HL-60 (cell line): Measurements from ENCODE around the gene HOXB4.

Experiments
- GABPA ChIP-seq: IDR thresholded peaks from 2 replicates; pipeline ENCODE4 v1.6.1; 2012; ENCODE audit warnings: low read depth
- SPI1 ChIP-seq: IDR thresholded peaks from 2 replicates; pipeline ENCODE4 v1.6.1; 2012; ENCODE audit warnings: low read depth, mild to moderate bottlenecking, borderline replicate concordance
- TF ChIP-seq, protein P1 (sequence below): IDR thresholded peaks from one replicate; pipeline ENCODE4 v1.5.1; 2011; ENCODE audit warnings: low read length, control low read depth, inconsistent platforms; ENCODE audit not compliant: insufficient read depth
- TF ChIP-seq, protein P2 (sequence below): IDR thresholded peaks from 2 replicates; pipeline ENCODE4 v1.6.1; 2012; ENCODE audit warnings: low read depth; ENCODE audit not compliant: insufficient replicate concordance

DNA sequence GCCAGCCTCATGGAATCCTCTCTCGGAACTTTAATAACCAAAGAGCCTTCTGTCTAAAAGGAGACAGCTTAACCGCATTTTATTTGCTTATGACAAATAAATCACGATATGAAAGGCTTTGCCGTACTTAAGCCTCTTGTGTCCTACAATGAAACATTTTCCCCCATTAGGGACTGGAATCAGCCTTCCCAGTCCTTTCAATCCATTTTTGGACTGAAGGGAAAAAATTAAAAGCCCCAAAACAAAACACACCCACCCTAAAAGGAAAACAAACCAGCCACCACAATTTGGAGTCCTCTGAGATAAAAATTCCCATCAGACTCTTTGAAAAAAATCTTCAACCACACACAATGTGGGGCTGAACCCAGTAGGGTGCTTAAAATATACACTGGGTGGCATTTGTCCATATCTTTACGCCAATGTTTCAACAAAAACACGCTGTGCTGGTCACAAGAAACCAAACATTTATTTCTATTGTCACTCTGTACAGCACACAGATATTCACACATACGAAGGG, 3.0 kb downstream of the HOXB4 start:
- TF ChIP-seq, protein P1, sequence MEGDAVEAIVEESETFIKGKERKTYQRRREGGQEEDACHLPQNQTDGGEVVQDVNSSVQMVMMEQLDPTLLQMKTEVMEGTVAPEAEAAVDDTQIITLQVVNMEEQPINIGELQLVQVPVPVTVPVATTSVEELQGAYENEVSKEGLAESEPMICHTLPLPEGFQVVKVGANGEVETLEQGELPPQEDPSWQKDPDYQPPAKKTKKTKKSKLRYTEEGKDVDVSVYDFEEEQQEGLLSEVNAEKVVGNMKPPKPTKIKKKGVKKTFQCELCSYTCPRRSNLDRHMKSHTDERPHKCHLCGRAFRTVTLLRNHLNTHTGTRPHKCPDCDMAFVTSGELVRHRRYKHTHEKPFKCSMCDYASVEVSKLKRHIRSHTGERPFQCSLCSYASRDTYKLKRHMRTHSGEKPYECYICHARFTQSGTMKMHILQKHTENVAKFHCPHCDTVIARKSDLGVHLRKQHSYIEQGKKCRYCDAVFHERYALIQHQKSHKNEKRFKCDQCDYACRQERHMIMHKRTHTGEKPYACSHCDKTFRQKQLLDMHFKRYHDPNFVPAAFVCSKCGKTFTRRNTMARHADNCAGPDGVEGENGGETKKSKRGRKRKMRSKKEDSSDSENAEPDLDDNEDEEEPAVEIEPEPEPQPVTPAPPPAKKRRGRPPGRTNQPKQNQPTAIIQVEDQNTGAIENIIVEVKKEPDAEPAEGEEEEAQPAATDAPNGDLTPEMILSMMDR: no peak
- TF ChIP-seq GABPA: no peak
- TF ChIP-seq, protein P2, sequence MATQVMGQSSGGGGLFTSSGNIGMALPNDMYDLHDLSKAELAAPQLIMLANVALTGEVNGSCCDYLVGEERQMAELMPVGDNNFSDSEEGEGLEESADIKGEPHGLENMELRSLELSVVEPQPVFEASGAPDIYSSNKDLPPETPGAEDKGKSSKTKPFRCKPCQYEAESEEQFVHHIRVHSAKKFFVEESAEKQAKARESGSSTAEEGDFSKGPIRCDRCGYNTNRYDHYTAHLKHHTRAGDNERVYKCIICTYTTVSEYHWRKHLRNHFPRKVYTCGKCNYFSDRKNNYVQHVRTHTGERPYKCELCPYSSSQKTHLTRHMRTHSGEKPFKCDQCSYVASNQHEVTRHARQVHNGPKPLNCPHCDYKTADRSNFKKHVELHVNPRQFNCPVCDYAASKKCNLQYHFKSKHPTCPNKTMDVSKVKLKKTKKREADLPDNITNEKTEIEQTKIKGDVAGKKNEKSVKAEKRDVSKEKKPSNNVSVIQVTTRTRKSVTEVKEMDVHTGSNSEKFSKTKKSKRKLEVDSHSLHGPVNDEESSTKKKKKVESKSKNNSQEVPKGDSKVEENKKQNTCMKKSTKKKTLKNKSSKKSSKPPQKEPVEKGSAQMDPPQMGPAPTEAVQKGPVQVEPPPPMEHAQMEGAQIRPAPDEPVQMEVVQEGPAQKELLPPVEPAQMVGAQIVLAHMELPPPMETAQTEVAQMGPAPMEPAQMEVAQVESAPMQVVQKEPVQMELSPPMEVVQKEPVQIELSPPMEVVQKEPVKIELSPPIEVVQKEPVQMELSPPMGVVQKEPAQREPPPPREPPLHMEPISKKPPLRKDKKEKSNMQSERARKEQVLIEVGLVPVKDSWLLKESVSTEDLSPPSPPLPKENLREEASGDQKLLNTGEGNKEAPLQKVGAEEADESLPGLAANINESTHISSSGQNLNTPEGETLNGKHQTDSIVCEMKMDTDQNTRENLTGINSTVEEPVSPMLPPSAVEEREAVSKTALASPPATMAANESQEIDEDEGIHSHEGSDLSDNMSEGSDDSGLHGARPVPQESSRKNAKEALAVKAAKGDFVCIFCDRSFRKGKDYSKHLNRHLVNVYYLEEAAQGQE: no peak
- no peak for TF ChIP-seq SPI1
